ENCODE data around the gene KRT222.

KRT222 gene

DNA sequence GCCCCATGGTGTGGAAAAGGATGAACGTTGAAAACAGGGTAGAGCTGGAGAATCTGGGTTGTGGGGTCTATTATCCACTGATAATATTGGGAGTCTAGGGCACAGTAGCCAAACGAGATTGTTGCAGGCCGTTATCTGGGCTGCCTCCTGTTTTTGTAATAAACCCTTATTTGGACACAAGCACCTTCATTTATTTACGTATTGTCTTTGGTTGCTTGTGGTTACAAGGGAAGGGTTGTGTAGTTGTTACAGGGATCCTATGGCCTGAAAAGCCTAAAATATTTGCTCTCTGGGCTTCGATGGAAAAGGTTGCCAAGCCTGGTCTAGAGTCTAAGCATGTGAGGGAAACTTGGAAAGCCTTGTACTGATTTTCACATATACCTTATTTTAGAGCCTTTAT lies 13.0 kb downstream of the KRT222 start:
- no peak for DNase-seq

DNA sequence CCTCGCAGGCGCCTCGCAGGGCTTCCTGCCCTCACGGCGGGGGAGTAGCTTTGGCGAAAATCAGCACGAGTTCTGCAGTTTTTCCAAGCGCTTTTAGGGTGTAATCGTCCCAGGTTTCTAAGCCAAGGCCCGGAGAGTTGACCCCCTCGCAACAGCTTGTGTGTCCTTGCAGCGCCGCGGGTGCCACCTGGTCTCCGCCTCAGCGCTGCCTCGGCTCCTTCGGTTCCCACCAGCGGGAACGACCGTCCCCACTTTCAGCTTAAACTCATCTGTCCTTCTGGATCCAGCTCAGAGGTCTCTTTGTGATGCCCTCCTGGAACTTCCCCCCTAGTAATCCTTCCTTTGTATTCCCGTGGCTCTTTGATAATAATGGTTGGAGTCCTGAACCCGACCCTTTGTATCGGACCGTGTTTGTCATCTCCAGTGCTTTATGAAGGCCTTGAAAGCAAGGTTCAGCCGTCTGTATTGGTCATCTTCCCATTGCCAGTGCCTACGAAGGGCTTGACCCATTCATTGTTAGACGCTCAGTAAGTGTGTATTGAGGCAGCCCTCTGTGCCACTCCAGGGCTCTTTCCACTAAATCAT lies 16.5 kb downstream of the KRT222 start:
- DNase-seq = no peak

DNA sequence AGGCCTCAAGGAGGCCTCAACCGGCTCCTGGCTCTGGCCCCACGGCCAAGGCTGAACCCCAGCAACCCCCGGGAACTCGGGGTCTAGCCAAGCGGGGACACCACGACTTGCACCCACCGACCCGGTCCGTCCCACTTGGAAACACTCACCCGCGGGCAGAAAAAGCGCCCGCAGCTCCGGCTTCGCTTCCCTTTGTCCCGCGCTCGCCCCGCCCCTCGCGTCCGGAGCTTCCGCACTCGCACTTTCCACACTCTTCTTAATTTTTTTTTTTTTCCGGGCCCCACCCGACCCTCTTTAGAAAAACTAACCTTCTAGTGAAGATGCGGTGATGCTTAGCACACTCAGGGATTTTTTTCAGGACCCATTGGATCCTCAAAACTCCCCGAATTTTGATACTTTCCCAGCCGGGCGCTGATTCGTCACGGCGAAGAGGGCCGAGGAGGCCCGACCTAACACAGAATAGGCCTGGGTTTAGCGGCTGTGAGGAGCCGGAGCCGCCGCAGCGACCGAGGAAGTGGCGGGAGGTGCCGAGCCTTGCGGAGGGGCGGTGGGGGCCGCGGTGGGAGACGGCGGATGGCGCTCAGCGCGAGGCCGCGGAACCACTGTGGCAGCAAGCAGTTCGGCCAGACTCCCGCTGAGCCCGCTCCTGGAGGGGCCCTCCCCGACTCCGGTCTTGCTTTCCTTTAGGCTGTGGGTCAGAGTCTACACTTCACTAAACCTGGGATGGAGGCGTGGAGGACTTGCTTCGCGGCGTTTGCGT lies 17.2 kb downstream of the KRT222 start, which contains the start of gene SMARCE1:
TSS of gene SMARCE1 (minus strand) at position 195 of the 760 bp plus-strand sequence. CDS start 2,016 bp downstream, outside the sequence.
- DNase-seq = peak; percentile 56 to 76

DNA sequence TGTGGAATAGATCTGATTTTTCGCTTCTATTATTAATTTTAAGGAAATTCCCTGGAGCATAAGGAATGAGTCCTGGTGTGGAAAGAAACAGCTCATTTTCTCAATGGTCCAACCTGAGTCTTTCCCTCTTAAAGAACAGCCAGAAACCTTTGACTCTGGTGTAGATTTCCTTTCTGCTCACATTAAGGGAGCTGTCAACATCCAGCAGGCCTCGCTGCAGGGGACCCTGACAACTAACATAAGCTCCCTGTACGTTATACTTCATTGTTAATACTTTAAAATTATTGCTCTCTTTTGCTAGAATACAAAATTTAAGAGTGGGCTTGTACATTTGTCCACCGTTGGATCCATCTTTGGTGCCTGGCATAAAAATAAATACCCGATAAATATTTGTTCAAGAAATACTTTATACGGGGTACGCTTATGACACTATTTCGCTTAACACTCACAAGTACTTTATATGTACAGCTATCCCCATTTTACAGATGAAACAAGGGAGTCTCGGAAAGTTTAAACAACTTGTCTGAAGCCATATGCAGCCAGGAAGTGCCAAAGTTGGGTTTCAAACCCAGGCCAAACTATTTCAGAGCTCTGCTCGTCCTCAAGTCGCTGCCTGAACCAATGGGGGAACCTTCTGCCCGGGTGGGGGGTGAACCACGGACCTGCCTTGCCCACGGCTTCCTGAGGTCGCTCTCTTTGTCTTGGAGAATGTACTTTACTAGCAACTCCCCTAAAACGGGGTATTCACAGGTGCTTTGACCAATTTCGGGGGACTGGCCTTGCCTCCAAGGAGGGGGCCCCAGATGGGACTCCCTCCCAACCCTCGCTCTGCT lies 18.0 kb downstream of the KRT222 start:
- peak; percentile 32 to 36 for DNase-seq

DNA sequence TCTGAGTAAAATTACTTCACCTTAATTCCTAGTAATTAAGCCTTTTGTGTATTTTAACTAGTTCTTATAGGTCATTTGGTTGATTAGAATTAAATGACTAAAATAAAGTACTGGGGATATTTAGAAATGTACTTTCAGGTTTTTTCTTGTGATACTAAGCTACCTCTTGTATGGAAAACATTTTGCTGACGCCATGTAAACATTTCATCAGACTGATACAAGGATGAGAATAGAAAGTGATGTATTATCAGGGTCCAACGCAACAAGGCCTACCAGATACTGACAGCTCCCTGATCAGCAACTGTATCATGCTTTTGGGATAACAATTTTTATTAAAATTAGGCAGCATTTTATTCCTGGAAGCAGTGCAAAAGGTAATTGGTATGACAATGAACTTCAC lies 19.0 kb downstream of the KRT222 start:
- DNase-seq = no peak

DNA sequence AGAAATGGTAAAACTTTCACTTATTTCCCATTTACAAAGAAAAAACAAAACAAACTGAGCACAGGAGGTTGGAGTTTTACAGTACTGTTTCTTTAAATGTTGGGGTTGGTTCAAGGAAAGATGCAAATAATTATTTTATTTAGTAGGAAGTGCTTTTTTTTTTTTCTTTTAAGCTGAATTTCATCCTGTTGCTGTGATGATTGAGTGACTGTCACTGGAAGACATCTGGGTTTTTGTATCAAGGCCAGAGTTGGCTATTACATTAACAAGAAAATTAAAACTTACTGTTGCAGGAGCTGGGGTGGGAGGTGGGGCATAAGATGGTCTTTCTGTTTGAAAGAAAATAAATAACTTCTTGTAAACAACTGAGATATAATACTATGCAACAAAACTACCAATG lies 19.7 kb downstream of the KRT222 start:
- DNase-seq = no peak

DNA sequence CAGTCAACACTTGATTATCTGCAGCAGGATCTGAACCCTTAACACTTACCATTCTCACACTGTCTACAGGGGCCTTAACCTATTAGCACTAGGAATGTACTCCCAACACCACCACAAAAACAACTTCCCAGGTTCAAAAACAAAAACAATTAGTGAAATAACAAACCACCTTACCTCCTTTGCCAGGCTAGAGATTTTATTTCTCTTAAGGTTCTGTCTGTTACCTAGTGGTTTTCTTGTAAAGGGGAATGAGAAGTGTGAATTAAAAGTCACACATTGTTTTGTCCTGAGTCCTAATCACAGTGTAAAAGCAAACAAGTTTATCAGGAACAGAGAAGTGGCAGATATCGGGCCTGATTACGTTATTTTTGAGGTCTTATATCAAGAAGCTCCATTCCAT lies 27.0 kb downstream of the KRT222 start:
- DNase-seq = no peak

DNA sequence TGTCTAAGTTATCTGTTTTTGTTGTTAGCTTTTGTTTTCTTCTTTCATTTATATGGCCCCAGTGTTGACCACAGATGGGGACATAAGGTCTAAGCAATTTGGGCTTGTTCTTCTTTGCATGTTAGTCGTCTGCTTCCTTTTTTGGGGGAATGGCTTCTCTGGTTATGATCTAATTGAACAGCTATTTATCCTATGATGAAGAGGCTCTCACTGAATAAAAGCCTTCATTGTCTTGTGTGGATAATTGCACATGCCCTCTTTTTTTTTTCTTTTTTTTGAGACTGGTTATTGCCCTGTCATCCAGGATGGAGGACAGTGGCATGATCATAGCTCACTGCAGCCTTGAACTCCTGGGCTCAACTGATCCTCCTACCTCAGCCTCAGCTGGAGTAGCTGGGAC lies 31.1 kb downstream of the KRT222 start:
- DNase-seq = no peak

DNA sequence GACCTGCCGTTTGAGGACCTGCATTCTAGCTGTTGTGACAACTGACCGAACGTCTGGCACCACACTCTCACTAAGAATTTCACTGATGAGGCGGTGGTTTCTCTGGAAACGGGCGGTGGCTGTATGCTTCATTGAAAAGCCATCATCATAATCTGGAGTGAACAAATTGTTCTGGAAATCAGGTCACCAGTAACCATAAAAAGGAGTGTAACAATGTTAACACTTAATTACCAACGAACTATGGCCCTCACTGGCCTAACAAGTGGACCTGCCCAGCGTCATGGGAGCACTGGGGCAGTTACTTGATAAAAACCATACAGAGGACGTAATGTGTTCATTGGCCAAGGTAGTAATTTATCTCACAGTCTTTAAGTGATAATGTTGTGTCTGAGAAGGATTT lies 32.8 kb downstream of the KRT222 start:
- DNase-seq = no peak

DNA sequence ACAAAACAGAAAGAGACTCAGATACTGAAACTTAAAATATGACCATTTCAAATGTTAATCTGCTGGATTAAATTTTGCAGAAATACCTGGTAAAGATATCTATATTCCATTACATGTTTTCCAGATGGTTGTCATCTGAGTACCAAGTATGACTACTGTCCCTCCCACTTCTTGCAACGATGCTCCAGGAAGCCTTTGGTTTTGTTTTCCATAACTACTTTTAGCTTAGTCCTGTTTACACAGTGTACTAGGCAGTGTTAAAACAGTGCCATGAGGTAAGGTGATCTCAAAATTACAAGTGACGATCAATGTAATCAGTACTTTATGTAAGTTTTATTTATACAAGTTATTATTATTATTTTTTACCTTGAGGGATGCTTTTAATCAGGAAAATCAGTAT lies 35.1 kb downstream of the KRT222 start:
- no peak for DNase-seq

DNA sequence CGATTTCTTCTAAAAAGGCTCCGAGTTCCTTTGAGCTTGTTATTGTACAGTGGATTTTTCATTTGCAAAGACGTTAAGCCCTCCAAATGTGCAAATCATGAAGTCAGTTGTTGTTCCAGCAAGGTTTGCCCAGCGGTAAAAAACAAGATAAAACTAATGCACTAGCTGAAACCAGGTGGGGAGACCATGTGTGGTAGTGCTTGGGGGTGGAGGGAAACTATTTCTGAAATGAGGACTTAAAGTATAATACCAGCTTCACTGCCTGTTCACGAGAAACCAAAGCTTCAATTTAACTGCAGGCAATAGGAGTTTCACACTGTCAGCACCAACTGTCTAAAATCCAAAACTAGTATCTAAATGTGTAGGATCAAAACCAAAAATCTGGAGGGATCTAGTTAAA lies 39.7 kb downstream of the KRT222 start:
- DNase-seq = no peak

DNA sequence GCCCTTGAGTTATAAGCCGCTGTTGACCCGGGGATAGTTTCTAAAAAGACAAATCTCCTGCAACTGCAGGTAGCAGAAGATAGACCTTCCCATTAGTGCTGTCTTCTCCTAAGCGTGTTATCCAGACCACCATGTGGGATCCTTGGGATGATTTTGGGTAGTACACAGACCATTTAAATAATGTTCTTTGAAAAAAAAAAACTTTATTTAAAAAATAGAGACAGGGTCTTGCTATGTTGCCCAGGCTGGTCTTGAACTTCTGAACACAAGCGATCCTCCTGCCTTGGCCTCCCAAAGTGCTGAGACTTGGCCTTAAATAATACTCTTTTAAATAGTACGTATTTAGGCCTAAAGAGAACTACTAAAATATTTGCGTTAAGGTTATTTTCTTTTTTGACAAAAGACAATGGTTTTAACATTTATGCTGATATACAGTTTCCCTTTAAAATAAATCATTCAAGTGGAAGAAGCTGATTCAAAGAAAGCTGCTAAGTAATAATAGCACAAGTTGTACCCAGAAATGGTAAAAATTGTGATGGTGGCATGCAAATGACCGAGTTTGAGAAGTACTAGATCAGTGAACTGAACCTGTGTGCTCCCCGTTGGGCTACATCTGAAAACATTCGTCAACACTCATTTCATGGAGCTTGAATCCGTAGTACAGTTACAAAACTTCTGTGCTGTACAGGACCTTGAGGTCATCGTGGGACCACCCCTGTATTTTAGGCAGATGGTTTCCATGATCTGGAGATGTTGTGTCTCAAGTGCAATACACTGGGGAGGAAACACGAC lies 41.4 kb downstream of the KRT222 start:
- no peak for DNase-seq

DNA sequence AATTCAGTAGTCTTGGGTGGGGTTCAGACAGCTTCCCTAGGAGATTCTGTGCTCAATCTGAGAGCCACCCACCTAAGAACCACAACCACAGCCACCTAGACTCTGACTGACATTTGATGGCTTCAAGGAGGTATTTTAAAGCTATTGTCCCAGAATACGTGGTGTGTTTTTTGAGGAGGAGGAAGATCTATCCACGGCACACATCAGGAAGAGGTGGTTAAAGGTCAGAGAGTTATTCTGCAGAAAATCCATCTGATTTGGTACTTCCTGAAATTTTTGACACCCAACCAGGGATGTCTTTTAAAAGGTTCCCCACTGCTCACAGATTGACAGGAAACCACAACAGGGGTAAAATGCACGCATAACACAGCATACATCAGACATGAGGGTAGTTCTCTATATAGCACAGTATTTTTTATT lies 42.5 kb downstream of the KRT222 start:
- DNase-seq = no peak

DNA sequence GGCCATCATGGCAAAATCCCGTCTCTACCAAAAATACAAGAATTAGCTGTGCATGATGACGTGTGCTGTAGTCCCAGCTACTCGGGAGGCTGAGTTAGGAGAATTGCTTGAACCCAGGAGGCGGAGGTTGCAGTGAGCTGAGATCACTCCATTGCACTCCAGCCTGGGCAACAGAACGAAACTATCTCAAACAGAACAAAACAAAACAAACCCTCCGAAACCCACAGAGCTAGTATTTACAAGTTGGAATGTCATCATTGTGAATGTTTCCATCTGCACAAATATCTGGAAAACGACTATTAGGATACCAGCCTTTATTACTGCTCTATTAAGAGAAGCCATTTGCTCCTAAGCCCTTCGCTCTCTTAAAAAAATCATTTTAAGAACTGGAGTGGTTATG lies 43.4 kb downstream of the KRT222 start:
- DNase-seq = no peak

DNA sequence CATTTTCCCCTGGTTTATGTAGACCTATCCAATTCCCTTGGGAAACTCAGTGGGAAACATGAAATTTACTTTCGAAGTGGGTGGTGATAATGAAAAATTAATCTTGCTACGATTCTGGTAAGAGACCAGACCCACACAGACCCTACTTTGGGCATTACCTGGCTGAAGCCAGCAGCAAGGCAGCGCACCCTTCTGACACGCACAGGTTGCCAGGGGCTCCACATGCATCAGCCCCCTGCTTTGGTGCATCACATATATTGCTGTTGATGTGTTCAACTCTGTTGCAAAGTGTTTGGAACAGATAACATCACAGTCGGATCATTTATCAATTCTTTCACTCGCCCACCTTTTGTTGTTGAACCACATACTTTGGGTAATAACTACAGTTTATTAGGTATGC lies 44.0 kb downstream of the KRT222 start:
- no peak for DNase-seq

DNA sequence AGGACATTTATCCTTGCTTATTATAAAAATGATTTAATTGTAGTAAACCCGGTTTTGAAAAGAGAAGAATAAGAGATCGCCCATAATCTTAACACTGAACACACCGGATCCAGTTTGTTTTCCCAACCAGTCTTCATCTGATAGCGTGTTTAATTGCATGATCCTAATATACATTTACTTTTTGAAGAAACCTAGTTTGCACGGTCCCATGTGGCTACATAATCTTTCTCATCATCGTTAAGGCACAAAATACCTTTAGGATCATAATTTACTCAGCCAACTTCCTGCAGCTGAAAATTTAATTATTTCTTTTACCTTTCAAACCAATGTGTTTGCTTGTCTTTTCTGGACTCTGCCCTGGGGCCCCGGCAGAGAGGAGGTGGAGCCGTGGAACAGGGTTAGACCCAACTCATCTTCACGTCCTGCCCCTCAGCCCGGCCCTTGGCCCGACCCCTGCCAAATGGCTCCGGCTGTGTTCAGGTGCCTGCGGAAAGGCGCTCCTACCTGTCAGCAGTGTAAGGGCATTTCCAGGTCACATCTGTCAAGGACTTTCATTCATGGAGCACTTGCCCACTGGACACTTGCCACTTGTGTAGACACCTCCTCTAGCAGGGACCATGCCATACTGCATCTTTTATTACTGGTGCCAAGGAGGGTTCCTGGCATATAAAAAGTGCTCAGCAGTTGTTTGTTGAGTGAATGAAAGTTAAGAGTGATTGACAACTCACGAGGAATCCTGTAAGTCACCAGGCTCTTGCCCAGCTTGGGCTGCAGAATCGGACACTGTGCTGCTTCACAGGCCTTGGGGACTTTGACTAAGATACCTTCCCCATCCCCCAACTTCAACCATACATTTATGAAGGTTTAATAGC lies 46.0 kb downstream of the KRT222 start:
- DNase-seq = no peak

DNA sequence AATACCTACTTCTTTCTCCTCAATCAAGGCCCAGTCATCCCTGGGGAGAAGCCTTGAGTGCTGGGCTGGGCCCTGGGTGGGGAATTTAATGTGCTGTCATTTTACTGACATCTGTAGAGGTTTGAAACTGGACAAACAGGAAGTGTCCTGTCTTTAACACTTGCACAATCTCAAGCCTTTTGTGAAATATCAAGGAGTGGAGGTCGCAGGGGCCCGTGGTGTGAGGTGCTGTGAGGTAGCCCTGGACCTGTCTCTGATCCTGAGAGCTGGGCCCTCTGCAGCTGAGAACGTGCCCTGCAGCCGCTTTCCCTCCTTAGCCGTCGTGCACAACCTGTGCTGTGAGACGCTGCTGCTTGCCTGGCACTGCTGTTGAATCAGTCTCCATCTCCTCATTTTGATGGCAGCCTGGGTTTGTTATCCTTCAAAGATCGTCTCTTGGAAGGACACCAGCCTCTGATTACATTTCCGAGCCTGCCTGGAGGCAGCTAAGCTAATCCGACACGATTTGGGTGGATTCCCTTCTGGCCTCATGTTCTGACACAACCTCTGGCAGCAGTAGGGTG lies 47.2 kb downstream of the KRT222 start:
- peak; percentile 40 to 71 for DNase-seq

DNA sequence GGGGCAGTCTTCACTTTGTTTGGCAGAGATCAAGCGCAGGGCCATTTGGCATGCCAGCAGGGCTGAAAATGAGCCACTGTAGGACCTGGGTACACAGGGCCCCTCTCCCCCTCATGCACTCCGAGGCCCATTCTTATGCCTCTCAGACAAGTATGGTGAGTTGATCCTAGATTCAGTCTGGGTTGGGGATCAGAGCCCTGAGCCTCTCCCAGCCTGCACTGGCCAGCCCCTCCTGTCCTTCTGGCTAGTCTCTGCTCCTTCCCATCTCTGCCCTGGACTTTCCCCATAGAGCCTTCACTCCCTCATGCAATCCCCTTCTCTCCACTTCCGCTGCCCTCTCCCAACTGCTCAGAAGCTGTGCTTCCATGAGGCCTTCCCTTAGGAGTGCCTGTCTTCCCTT lies 48.4 kb downstream of the KRT222 start:
- no peak for DNase-seq

DNA sequence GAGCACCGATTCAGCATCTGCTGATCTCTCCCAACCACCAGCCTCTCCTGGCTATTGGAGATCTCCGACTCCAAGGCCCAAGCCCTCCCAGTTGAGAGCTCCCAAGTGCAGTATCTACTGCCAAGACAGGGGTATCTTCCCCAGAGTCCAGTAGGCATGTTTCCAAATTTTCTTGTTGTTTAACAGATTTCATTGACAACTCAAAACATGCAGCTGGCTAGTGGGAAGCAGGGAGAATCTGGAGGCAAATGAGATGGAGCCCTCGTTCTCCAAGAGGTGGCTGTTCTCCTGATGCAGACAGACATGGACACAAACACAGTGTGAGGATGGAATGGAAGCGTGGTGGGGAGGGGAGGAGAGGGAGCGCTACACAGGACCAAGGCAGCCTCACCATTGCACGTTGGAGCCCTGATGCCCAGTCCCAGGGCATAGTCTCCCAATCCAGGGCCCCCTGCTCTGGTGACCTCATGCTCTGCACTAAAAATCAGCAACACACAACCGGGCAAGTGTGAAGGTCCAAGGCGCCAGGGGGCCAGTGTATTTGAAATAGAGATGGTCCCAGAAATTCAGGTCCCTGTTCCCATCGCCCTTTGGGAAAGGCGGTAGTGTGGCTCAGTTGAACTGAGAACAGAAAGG lies 49.0 kb downstream of the KRT222 start:
- DNase-seq = no peak

DNA sequence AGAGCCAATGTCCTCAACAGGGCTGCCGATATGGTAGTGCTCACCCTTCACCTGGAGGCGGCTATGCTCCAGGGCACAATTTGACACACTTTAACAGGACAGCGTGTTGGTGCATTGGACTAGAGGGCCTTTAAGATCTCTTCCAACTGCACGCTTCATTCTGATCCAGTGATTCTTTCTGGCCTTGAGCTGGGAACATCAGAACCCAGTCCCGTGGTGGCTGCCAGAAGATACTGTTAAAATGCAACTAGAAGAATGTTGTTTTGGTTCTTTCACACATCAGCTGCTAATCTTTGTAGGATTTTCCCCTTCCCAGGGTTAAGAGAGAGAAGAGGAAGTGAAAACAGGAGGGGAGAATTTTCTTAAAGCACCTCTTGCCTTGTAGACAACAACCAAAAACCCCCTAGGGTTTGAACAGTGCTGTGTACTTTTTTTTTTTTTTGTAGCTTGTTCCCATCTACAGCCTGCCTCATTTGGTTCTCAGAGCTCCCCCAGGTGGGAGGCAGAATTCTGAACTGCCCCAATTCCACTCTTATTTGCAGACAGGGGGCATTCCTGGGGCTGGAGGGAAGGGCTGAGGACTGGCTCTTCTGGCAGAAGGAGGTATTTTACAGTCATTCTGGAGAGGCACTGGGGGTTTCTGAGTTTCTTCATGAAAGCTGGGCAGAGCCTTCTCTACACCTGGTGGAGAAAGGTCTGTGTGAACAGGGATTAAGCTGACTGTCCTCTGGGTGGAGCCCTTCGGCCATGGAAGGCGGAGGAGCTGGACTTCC lies 49.7 kb downstream of the KRT222 start:
- peak; percentile 71 to 93 for DNase-seq
